ENCODE results near the gene TBX19. TPM values are rescaled to one million over a fixed set of nuclear protein-coding genes. Genes with fewer than 3 reads are reported as not detected.
A peak's percentile ranks its signal among the peaks of the same experiment; 100 is the strongest.

Gene TBX19
- total RNA-seq, 2 donors from 2014 or later, result 8.4 to 9.9 TPM

- peaks cover 0 to 8% of the 10 kb centered on the region in 2 donors for H3K4me1 ChIP-seq (ENCODE audit: control insufficient read depth in 1 of 2, low read depth in 2 of 2)
- no peak for TF ChIP-seq CTCF (IDR thresholded peaks at IDR 0.05)
Observed at GRCh38 chr1:168297019-168297730, 16.5 kb downstream of the TBX19 start.

GRCh38 chr1:168298446-168298845 is 17.8 kb downstream of the TBX19 start:
- DNase-seq (ENCODE audit: low spot score), result no peak

More at GRCh38 chr1:168297019-168297730, 16.5 kb downstream of the TBX19 start:
- Histone ChIP-seq H3K27ac (no peak overlapping the region), H3K4me3 (no peak overlapping the region), H3K36me3 (peaks cover 11% of the 10 kb centered on the region), H3K27me3 (replicated peaks; ENCODE audit: insufficient read depth) (no peaks in the 10 kb centered on the region), H3K9me3 (no peaks in the 10 kb centered on the region)
- ATAC-seq (ENCODE audit: insufficient number of reproducible peaks, low FRiP score, low read depth), result no peak
- no peak for DNase-seq (ENCODE audit: low spot score)

GRCh38 chr1:168300626-168301025 is 19.9 kb downstream of the TBX19 start:
- Histone ChIP-seq H3K27me3 (replicated peaks; ENCODE audit: insufficient read depth) (no peaks in the 10 kb centered on the region), H3K36me3 (peaks cover 6% of the 10 kb centered on the region), H3K4me1 (ENCODE audit: control insufficient read depth in 1 of 2, low read depth in 2 of 2) (peaks cover 0 to 8% of the 10 kb centered on the region in 2 donors), H3K27ac (peak overlapping the region in 1 of 2 donors; percentile 30), H3K9me3 (no peaks in the 10 kb centered on the region), H3K4me3 (no peak overlapping the region)
- TF ChIP-seq CTCF (IDR thresholded peaks at IDR 0.05), result no peak
- DNase-seq (ENCODE audit: low spot score), result no peak
- no peak for ATAC-seq (ENCODE audit: insufficient number of reproducible peaks, low FRiP score, low read depth)

More at GRCh38 chr1:168298446-168298845, 17.8 kb downstream of the TBX19 start:
- ATAC-seq (ENCODE audit: insufficient number of reproducible peaks, low FRiP score, low read depth), result no peak
- Histone ChIP-seq H3K4me1 (ENCODE audit: control insufficient read depth in 1 of 2, low read depth in 2 of 2) (peaks cover 0 to 8% of the 10 kb centered on the region in 2 donors), H3K9me3 (no peaks in the 10 kb centered on the region), H3K4me3 (no peak overlapping the region), H3K36me3 (peaks cover 8% of the 10 kb centered on the region), H3K27ac (no peak overlapping the region), H3K27me3 (replicated peaks; ENCODE audit: insufficient read depth) (no peaks in the 10 kb centered on the region)
- TF ChIP-seq CTCF (IDR thresholded peaks at IDR 0.05), result no peak

- DNase-seq (ENCODE audit: low spot score) (no peak), ATAC-seq (ENCODE audit: insufficient number of reproducible peaks, low FRiP score, low read depth) (no peak)
- Histone ChIP-seq H3K27me3 (replicated peaks; ENCODE audit: insufficient read depth) (no peaks in the 10 kb centered on the region), H3K27ac (no peak overlapping the region), H3K4me3 (no peak overlapping the region), H3K9me3 (no peaks in the 10 kb centered on the region), H3K4me1 (ENCODE audit: control insufficient read depth in 1 of 2, low read depth in 2 of 2) (peaks cover 0 to 8% of the 10 kb centered on the region in 2 donors), H3K36me3 (no peaks in the 10 kb centered on the region)
- no peak for TF ChIP-seq CTCF (IDR thresholded peaks at IDR 0.05)
Observed at GRCh38 chr1:168301664-168302320, 21.1 kb downstream of the TBX19 start.

GRCh38 chr1:168303716-168304540 is 23.3 kb downstream of the TBX19 start:
- Histone ChIP-seq H3K4me1 (ENCODE audit: control insufficient read depth in 1 of 2, low read depth in 2 of 2) (peaks cover 0 to 8% of the 10 kb centered on the region in 2 donors), H3K27me3 (replicated peaks; ENCODE audit: insufficient read depth) (no peaks in the 10 kb centered on the region), H3K9me3 (no peaks in the 10 kb centered on the region), H3K36me3 (peaks cover 5% of the 10 kb centered on the region), H3K27ac (no peak overlapping the region), H3K4me3 (no peak overlapping the region)
- TF ChIP-seq CTCF (IDR thresholded peaks at IDR 0.05), result no peak
- ATAC-seq (ENCODE audit: insufficient number of reproducible peaks, low FRiP score, low read depth), result no peak
- DNase-seq (ENCODE audit: low spot score), result no peak
